ENCODE measurements around the gene NR3C2. TPM values are rescaled to one million over a fixed set of nuclear protein-coding genes. Genes with fewer than 3 reads are reported as not detected.

The NR3C2 gene
- polyA plus RNA-seq, 3 donors = 0.09 to 0.27 (median 0.20) TPM

- no peak overlapping the region for H3K4me2 ChIP-seq (replicated peaks; ENCODE audit: extremely low read depth, low read length, poor library complexity, severe bottlenecking)
- H4K20me1 ChIP-seq (ENCODE audit: insufficient read depth, low read length) = no peaks in the 10 kb centered on the region
- Mint-ChIP-seq H3K9me3 (peaks cover 0 to 7% (median 2%) of the 10 kb centered on the region in 7 donors), H3K27ac (no peak overlapping the region), H3K4me3 (no peak overlapping the region), H3K36me3 (no peaks in the 10 kb centered on the region), H3K27me3 (ENCODE audit: low read depth in 3 of 3) (no peaks in the 10 kb centered on the region), H3K4me1 (peaks cover 2% of the 10 kb centered on the region)
- H3K36me3 ChIP-seq (replicated peaks in 1 of 2; ENCODE audit: control insufficient read depth in 1 of 2, insufficient read depth in 2 of 2, low read length in 2 of 2) = no peaks in the 10 kb centered on the region
- no peaks in the 10 kb centered on the region for H3K27me3 ChIP-seq (ENCODE audit: control insufficient read depth in 2 of 2, insufficient read depth in 2 of 2, low read length in 2 of 2)
- H3K9ac ChIP-seq (ENCODE audit: insufficient read depth, low read length, poor library complexity, severe bottlenecking) = no peak overlapping the region
- no CpG with 5 or more reads among the region's 2 CpGs for WGBS (ENCODE audit: insufficient coverage)
- no peak overlapping the region for H2AFZ ChIP-seq (ENCODE audit: insufficient read depth, low read depth, low read length, poor library complexity, severe bottlenecking)
- no peaks in the 10 kb centered on the region for H3K79me2 ChIP-seq (ENCODE audit: insufficient read depth, low read length)
- H3K4me3 ChIP-seq (replicated peaks in 1 of 3; ENCODE audit: low read depth in 2 of 3, low read length in 3 of 3) = no peak overlapping the region
- TF ChIP-seq CTCF (IDR thresholded peaks at IDR 0.05) = no peak
- no peaks in the 10 kb centered on the region for H3K9me3 ChIP-seq (replicated peaks in 1 of 2; ENCODE audit: control insufficient read depth in 1 of 2, insufficient read depth in 1 of 2, low read length in 2 of 2)
- intact Hi-C loops (cut with micrococcal nuclease) = no loop called here
- H3K4me1 ChIP-seq (ENCODE audit: control insufficient read depth in 1 of 2, insufficient read depth in 2 of 2, low read length in 2 of 2) = no peaks in the 10 kb centered on the region
- no peak overlapping the region for H3K27ac ChIP-seq (ENCODE audit: low read depth in 1 of 2, low read length in 2 of 2)
- DNase-seq = no peak
Measured at GRCh38 chr4:148116264-148116663, 325.9 kb downstream of the NR3C2 start.

- Histone ChIP-seq H3K27ac (ENCODE audit: low read depth in 1 of 2, low read length in 2 of 2) (no peak overlapping the region), H3K36me3 (replicated peaks in 1 of 2; ENCODE audit: control insufficient read depth in 1 of 2, insufficient read depth in 2 of 2, low read length in 2 of 2) (no peaks in the 10 kb centered on the region), H3K79me2 (ENCODE audit: insufficient read depth, low read length) (no peaks in the 10 kb centered on the region), H3K9me3 (replicated peaks in 1 of 2; ENCODE audit: control insufficient read depth in 1 of 2, insufficient read depth in 1 of 2, low read length in 2 of 2) (no peaks in the 10 kb centered on the region), H2AFZ (ENCODE audit: insufficient read depth, low read depth, low read length, poor library complexity, severe bottlenecking) (no peak overlapping the region), H3K4me2 (replicated peaks; ENCODE audit: extremely low read depth, low read length, poor library complexity, severe bottlenecking) (no peak overlapping the region), H4K20me1 (ENCODE audit: insufficient read depth, low read length) (no peaks in the 10 kb centered on the region), H3K27me3 (ENCODE audit: control insufficient read depth in 2 of 2, insufficient read depth in 2 of 2, low read length in 2 of 2) (no peaks in the 10 kb centered on the region), H3K4me3 (replicated peaks in 1 of 3; ENCODE audit: low read depth in 2 of 3, low read length in 3 of 3) (no peak overlapping the region), H3K4me1 (ENCODE audit: control insufficient read depth in 1 of 2, insufficient read depth in 2 of 2, low read length in 2 of 2) (no peaks in the 10 kb centered on the region), H3K9ac (ENCODE audit: insufficient read depth, low read length, poor library complexity, severe bottlenecking) (no peak overlapping the region)
- no peak for DNase-seq
- TF ChIP-seq CTCF (IDR thresholded peaks at IDR 0.05) = no peak
- H3K4me3 Mint-ChIP-seq = no peak overlapping the region
- H3K4me1 Mint-ChIP-seq = peaks cover 2% of the 10 kb centered on the region
- H3K36me3 Mint-ChIP-seq = no peaks in the 10 kb centered on the region
- intact Hi-C loops (cut with micrococcal nuclease) = no loop called here
- no peaks in the 10 kb centered on the region for H3K27me3 Mint-ChIP-seq (ENCODE audit: low read depth in 3 of 3)
- H3K9me3 Mint-ChIP-seq = peaks cover 0 to 3% (median 1%) of the 10 kb centered on the region in 7 donors
- no peak overlapping the region for H3K27ac Mint-ChIP-seq
Measured at GRCh38 chr4:148114436-148114835, 327.8 kb downstream of the NR3C2 start.
